B cell (primary cell): ENCODE results near the gene MTF2. TPM values are rescaled to one million over a fixed set of nuclear protein-coding genes. Genes with fewer than 3 reads are reported as not detected.

Experiments used
- ATAC-seq: fragments of 200-7000 bp; cut with Tn5 transposase; one replicate; pipeline ENCODE4 v1.10.0; 2021; ENCODE audit warnings: low read depth, mild to moderate bottlenecking, moderate number of reproducible peaks, moderate library complexity
- CTCF ChIA-PET: fragments of 350-600 bp; sonication (Branson Sonifier 250); formaldehyde crosslinking; loops from one replicate; lab custom pipeline; 2021; ENCODE audit warnings: antibody characterized with exemption, inconsistent platforms; lab: Charles Lee
- POLR2A ChIA-PET: fragments of 350-600 bp; sonication (Branson Sonifier 250); formaldehyde crosslinking; loops from one replicate; lab custom pipeline; 2021; ENCODE audit warnings: antibody characterized with exemption; lab: Charles Lee
- DNase-seq: peaks from one replicate; pipeline ENCODE4 v3.0.0; 2013
- H2AFZ ChIP-seq: 2 replicates; pipeline ENCODE4 v1.6.1; 2012; ENCODE audit warnings: mild to moderate bottlenecking, low read depth, low read length; ENCODE audit not compliant: insufficient read depth, poor library complexity, severe bottlenecking
- H3K27ac ChIP-seq, 2 donors: 1 replicate in 1 of 2; 2 replicates in 1 of 2; pipeline ENCODE4 v1.5.1; 2012 to 2013; ENCODE audit warnings: low read length in 2 of 2, mild to moderate bottlenecking in 2 of 2, moderate library complexity in 1 of 2
- H3K27me3 ChIP-seq, 4 experiments: fragments of 200-600 bp in 1 of 4; sonication (generic) in 1 of 4; replicated peaks in 1 of 4; 1 replicate in 2 of 4; 2 replicates in 2 of 4; pipeline versions ENCODE4 v1.6.1 to v1.7.0; 2013 to 2016; ENCODE audit warnings: low read length in 3 of 4, mild to moderate bottlenecking in 2 of 4, mixed read lengths in 1 of 4, moderate library complexity in 1 of 4; ENCODE audit not compliant: insufficient read depth in 4 of 4, control insufficient read depth in 3 of 4; ENCODE audit errors: control extremely low read depth in 1 of 4
- H3K36me3 ChIP-seq, 2 experiments: replicated peaks in 1 of 2; 1 replicate in 1 of 2; 2 replicates in 1 of 2; pipeline versions ENCODE4 v1.6.1 to v1.7.1; 2013; ENCODE audit warnings: low read length in 1 of 2; ENCODE audit not compliant: insufficient read depth in 2 of 2, control insufficient read depth in 1 of 2; ENCODE audit errors: control extremely low read depth in 1 of 2, extremely low read depth in 1 of 2
- H3K4me1 ChIP-seq, 2 donors: fragments of 200-600 bp in 1 of 2; sonication (generic) in 1 of 2; 1 replicate in 1 of 2; 2 replicates in 1 of 2; pipeline versions ENCODE4 v1.5.1 to v1.6.1; 2013 to 2017; ENCODE audit warnings: low read length in 2 of 2; ENCODE audit not compliant: control insufficient read depth in 2 of 2, insufficient read depth in 2 of 2
- H3K4me2 ChIP-seq: replicated peaks from 2 replicates; pipeline ENCODE3; 2012; ENCODE audit warnings: mild to moderate bottlenecking, low read depth, low read length; ENCODE audit not compliant: poor library complexity, severe bottlenecking
- H3K4me3 ChIP-seq, 5 experiments: fragments of 200-600 bp in 1 of 5; sonication (generic) in 1 of 5; 1 replicate in 3 of 5; 2 replicates in 2 of 5; pipeline versions ENCODE4 v1.5.1 to v1.7.0; 2011 to 2016; ENCODE audit warnings: low read length in 4 of 5, mild to moderate bottlenecking in 4 of 5, low read depth in 2 of 5, control low read depth in 1 of 5, moderate library complexity in 1 of 5; ENCODE audit not compliant: insufficient read depth in 1 of 5; ENCODE audit errors: control extremely low read depth in 1 of 5, extremely low read depth in 1 of 5
- H3K79me2 ChIP-seq: fragments of 200-600 bp; sonication (generic); one replicate; pipeline ENCODE4 v1.6.0; 2016; ENCODE audit warnings: low read length; ENCODE audit not compliant: control insufficient read depth, insufficient read depth
- H3K9ac ChIP-seq: fragments of 200-600 bp; sonication (generic); 2 replicates; pipeline ENCODE4 v1.6.1; 2017; ENCODE audit warnings: mild to moderate bottlenecking, low read length, moderate library complexity
- H3K9me3 ChIP-seq, 3 donors: one replicate each; pipeline versions ENCODE4 v1.6.1 to v1.7.1; 2013; ENCODE audit warnings: low read length in 2 of 3; ENCODE audit not compliant: control insufficient read depth in 2 of 3, insufficient read depth in 1 of 3; ENCODE audit errors: control extremely low read depth in 1 of 3
- H4K20me1 ChIP-seq: 2 replicates; pipeline ENCODE4 v1.6.0; 2012; ENCODE audit warnings: mild to moderate bottlenecking, low read length; ENCODE audit not compliant: insufficient read depth, control insufficient read depth, poor library complexity, severe bottlenecking
- H3K27ac Mint-ChIP-seq: one replicate; pipeline ENCODE4 v1.8.0; 2021; ENCODE audit warnings: mixed read lengths
- H3K27me3 Mint-ChIP-seq: one replicate; pipeline ENCODE4 v1.8.0; 2021; ENCODE audit warnings: mixed read lengths
- H3K4me1 Mint-ChIP-seq: one replicate; pipeline ENCODE4 v1.8.0; 2021; ENCODE audit warnings: mixed read lengths
- H3K4me3 Mint-ChIP-seq: one replicate; pipeline ENCODE4 v1.8.0; 2021; ENCODE audit warnings: mixed read lengths
- H3K9me3 Mint-ChIP-seq: one replicate; pipeline ENCODE4 v1.8.0; 2022; ENCODE audit warnings: mixed read lengths; ENCODE audit not compliant: insufficient read depth
- CTCF ChIP-seq: fragments of 200-600 bp; IDR thresholded peaks from one replicate; pipeline ENCODE4 v1.8.0; 2022; ENCODE audit warnings: antibody characterized with exemption, mild to moderate bottlenecking
- EZH2 ChIP-seq: IDR thresholded peaks from 2 replicates; pipeline ENCODE4 v1.6.1; 2012; ENCODE audit warnings: borderline replicate concordance, low read depth, mild to moderate bottlenecking, moderate library complexity, low read length; ENCODE audit not compliant: insufficient read depth, poor library complexity, severe bottlenecking
- WGBS: methylation state at CpG from one replicate; pipeline ENCODE4 v1.1.5; 2013; ENCODE audit warnings: missing lambda C conversion rate; ENCODE audit not compliant: insufficient coverage; 5-methylcytosine and 5-hydroxymethylcytosine counted together
- intact Hi-C: fragments of 100-400 bp; cut with micrococcal nuclease; formaldehyde crosslinking; loops from one replicate; pipeline ENCODE4 v1.10.0; 2022
- polyA plus RNA-seq: library from polyadenylated mRNA; depleted of rRNA; stranded (reverse); fragments of >200 nt; gene quantifications from 2 replicates; pipeline ENCODE4 v1.2.3, GENCODE V29; 2012
- total RNA-seq, 2 donors: library from RNA; stranded (reverse); fragments of 120-200 nt in 1 of 2; gene quantifications; 1 replicate in 1 of 2; 2 replicates in 1 of 2; pipeline versions ENCODE4 v1.2.3 to v1.2.4, GENCODE V29; 2013 to 2022

Gene MTF2
- total and polyA plus RNA-seq, 2 donors (not counting 1 experiment from before 2014, with no cell fraction given): 19.5 to 68.6 TPM

- peaks cover 0 to 2% (median under 1%) of the 10 kb centered on the region in 3 donors for H3K9me3 ChIP-seq
- CTCF ChIA-PET: interaction anchor here (0.8 kb wide), 1 partner anchor 364 kb away, joined by 4 read pairs; no protein-coding TSS in a partner anchor
- DNase-seq: no peak
- no peaks in the 10 kb centered on the region for H3K27me3 Mint-ChIP-seq
- 100% methylated on average over 2 of the region's 3 CpGs for WGBS
- H3K4me1 ChIP-seq: peaks cover 0 to 15% of the 10 kb centered on the region in 2 donors
- H3K9ac ChIP-seq: no peak overlapping the region
- TF ChIP-seq CTCF (no peak), EZH2 (no peak)
- no peak overlapping the region for H3K4me3 Mint-ChIP-seq
- H3K27me3 ChIP-seq: no peaks in the 10 kb centered on the region
- no peak overlapping the region for H3K27ac Mint-ChIP-seq
- intact Hi-C loops: no loop called here
- peaks cover 41% of the 10 kb centered on the region for H4K20me1 ChIP-seq
- peaks cover 6% of the 10 kb centered on the region for H3K9me3 Mint-ChIP-seq
- peaks cover 27% of the 10 kb centered on the region for H3K4me1 Mint-ChIP-seq
- H2AFZ ChIP-seq: no peak overlapping the region
- H3K4me3 ChIP-seq: no peak overlapping the region
- peaks cover 61% of the 10 kb centered on the region for H3K79me2 ChIP-seq
- no peak for ATAC-seq
- H3K27ac ChIP-seq: no peak overlapping the region
- H3K4me2 ChIP-seq: no peak overlapping the region
- POLR2A ChIA-PET: interaction anchor here (0.7 kb wide), 1 partner anchor 32 kb away, joined by 5 read pairs; no protein-coding TSS in a partner anchor
- peaks cover 4 to 30% of the 10 kb centered on the region in 2 experiments for H3K36me3 ChIP-seq
These were observed 34.0 kb downstream of the MTF2 start for GRCh38 chr1:93113127-93113526.

GRCh38 chr1:93114391-93114790 is 35.3 kb downstream of the MTF2 start:
- Mint-ChIP-seq H3K4me1 (peaks cover 22% of the 10 kb centered on the region), H3K27me3 (no peaks in the 10 kb centered on the region), H3K9me3 (no peaks in the 10 kb centered on the region), H3K27ac (no peak overlapping the region), H3K4me3 (no peak overlapping the region)
- ATAC-seq (no peak), DNase-seq (no peak)
- Histone ChIP-seq H3K4me3 (no peak overlapping the region), H3K36me3 (peaks cover 2 to 39% of the 10 kb centered on the region in 2 experiments), H2AFZ (no peak overlapping the region), H3K9me3 (no peaks in the 10 kb centered on the region), H3K9ac (no peak overlapping the region), H3K27me3 (no peaks in the 10 kb centered on the region), H3K27ac (no peak overlapping the region), H3K4me2 (no peak overlapping the region), H3K4me1 (peaks cover 0 to 15% of the 10 kb centered on the region in 2 donors), H4K20me1 (peaks cover 30% of the 10 kb centered on the region), H3K79me2 (peaks cover 49% of the 10 kb centered on the region)
- intact Hi-C loops: no loop called here
- ChIA-PET POLR2A (no interaction called here), CTCF (no interaction called here)
- TF ChIP-seq EZH2: no peak
- no peak for TF ChIP-seq CTCF
- 100% methylated on average over 2 of the region's 2 CpGs for WGBS
